Activated CD8-positive, alpha-beta memory T cell treated with anti-CD3 and anti-CD28 coated beads, Interleukin-2, amount 50 U/mL, for 4 hours (primary cell): Measurements from ENCODE around the gene VEGFC.

ENCODE experiments used
- DNase-seq: peaks from one replicate; pipeline ENCODE4 v3.0.0-alpha.2; 2020

VEGFC gene

DNA sequence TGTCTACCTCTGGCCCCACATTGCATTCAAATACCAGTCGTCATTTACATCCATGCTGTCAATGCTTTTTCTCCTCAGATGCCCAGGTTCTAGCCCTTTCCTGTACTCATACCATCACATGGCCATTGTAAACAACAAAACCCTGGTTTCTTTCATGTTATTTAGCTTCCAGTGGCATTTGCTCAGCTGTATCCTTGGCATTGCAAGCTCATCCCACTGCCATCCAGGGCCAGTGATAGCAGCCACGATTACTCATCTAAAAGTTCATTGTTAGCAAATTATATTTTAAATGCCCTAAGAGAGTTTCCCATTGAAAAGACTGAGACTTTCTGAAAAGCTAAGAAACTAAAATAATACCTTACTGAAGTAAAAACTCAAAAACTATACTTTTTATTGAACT, 34.0 kb downstream of the VEGFC start:
- DNase-seq = no peak

DNA sequence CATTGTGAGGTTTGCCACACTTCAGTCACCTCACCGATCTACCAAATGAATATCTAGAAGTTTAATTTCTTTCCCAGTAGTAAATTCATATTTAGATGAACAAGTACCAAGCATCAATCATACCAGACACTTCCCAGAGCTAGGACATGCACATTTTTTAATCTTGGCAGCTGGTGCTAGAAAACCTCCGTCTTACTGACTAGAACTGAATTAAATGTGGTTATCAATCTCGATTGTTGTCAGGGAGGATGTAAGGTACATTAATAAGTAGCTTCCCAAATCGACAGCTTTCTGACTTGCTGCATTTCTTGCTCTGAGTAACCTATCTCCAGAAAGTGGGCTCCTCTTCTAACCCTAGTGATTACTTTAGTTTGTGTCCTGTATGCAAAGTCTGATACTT, 34.4 kb downstream of the VEGFC start:
- no peak for DNase-seq

DNA sequence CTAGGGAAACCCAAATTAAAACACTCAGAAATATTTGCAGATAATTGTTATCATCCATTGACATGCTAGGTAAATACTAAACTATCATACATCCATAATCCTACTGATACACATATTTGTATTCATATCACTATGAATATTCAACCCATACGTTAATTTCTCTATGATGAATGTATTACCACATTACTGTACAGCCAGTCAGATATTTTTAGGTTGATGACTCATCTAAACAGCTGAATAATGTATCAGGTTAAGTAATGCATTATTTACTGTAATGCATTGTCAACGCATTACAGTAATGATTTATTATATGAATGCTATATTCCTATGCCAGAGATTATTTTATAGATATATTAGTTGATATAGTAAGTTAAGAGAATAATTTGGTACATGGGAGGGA, 37.1 kb downstream of the VEGFC start:
- no peak for DNase-seq

DNA sequence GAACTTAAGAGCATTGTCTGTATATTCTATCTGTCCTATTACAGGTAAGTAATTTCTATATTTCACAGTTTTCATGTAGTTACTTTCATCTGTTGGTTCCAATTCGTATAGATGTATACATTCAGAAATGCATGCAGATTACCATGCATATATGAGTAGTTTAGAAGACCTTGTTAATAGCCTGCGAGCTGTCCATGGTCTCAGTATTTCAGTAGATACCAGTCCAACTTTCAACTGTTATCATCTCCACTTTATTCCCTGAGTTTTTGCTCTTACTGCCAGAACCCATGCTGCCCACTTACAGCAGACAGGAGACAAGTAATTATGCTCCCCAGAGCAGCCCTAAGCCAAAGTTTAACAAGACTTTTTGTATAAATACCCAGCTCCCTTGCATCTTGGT, 37.7 kb downstream of the VEGFC start:
- no peak for DNase-seq

DNA sequence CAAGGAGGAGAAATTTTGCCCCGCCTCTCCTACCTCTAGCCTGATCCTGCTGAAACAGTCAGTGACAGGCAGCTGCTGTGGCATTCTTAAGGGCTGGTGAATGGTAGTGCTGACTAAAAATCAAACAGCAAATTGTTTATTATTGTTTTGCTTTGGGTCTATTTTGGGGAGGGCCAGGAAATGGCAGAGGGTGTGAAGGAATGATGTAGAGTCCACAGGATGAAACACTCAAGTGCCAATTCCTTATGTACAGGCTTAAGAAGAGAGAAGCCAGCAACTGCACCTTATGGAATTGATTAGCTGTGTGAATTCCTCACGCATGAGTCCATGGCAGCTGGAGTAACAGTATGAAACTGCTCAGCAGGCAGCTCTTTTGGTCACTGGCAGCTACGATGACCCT, 39.7 kb downstream of the VEGFC start:
- DNase-seq = no peak

DNA sequence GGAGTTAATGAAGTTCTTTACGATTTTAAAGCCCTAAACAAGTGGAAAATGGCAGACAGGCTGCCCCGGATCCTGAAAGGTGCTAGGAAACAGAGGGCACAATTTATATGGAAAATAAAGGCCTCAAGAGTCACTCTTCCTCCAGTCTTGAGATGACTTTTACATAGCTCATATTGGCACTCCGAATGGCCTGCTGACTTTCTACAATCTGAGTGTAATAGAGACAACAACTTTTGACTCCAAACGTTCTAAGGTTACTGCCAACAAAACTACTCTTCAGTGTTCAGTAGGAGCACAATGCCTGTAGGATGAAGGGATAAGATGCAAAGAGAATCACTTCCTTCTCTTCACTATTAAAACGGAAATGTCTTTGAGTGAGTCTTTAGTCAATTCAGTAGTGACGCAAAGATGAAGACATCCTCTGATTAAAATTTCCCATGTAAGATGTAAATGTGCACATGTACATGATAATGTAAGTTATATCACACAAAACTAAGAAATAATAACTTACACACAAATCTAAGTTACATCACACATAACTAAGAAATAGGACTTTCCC, 40.5 kb downstream of the VEGFC start:
- DNase-seq = no peak

DNA sequence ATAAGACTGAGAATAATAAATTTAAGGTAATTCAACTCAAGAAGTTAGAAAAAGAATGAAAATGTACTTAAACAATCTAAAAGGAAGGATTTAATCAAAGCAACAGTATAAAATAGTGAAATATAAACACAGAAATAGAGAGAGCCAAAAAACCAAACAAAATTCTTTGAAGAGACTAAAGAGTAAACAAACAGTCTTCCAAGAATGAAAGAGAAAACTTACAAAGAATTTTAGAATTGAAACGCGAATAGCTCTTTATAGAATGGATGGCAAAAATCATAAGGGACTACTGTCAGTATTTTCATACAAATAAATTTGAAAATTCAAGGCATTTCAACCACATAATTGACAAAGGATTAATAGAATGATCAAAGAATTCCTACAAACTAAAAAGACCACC, 41.7 kb downstream of the VEGFC start:
- no peak for DNase-seq

DNA sequence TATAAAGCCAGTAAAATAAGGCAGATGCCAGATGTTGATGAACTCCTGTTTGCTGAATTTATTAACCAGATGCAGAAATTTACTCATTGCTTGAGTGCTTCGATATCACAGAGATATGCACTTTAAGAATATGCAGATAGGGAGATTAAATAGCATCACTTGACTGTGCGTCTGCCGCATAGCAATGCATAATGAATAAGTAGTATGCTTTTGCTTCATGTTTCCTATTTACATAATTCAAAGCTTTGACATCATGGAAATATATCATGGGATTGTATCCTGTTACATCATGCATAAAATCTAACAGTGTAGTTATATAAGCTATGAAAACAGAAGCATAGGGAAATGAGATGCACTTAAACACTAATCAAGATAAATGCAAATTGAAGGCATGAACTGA, 45.9 kb downstream of the VEGFC start:
- no peak for DNase-seq

DNA sequence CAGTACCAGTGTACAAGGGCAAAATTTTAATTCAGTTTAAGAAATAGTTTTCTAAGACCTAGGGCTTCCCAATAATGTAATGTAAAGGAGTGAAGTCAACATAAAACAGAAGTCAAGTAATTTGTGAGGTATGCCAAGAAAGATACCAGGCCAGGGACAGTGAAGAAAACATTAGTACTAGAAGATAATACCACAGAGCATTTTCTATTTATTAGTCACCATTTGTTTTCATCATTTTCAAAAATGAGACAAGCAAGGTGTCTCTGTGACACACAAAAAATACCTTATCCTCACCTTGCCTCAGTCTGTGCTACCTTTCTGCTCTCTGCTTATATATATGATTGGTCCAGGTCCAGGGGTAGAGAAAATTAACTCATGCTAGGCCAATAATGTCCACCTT, 46.8 kb downstream of the VEGFC start:
- DNase-seq = no peak

DNA sequence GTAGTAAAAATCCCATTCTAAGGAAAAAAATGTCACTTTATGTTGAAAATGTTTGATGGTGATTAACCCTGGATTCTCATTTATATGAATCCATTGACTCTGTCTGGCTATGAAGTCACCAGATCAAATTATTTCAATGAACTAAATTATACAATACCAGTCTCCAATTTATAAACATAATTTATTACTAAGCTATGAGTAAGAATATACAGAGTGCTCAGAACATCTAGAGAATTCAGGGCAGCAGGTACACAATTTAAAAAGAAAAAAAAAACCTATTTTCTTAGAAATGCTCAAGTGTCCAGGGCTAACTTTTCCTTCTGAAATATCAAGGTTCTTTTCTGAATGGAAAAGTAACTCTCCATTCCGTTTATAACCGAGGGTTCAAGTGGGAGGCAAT, 48.6 kb downstream of the VEGFC start:
- DNase-seq = no peak

DNA sequence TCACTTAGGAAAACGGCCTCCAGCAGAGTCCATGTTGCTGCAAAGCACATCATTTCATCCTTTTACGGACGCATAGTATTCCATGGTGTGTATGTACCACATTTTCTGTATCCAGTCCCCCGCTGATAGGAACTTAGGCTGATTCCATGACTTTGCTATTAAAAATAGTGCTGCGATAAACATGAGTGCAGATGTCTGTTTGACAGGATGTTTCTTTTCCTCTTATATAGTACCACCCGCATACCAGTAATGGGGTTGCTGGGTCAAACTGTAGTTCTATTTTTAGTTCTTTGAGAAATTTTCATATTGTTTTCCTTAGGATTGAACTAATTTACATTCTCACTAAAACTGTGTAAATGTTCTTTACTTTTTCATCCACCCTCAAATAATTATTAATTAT, 50.5 kb downstream of the VEGFC start:
- no peak for DNase-seq

DNA sequence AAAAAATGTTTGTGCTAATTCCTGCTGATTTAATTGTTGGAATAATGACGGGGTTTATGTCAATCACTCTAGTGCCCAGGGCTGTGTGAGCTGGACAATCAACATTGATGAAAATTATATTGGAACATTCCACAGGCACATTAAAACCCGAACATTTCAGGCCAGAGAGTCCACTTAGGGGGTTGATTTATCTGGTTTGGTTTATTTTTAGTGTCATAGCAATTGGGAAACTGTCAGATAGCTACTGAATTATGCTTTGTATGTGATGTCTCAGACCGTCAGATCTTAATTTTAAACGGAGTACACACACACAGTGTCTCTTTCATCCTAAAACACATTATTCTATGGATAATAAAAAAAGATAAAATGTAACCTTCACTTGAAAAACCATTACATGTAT, 51.5 kb downstream of the VEGFC start:
- no peak for DNase-seq

DNA sequence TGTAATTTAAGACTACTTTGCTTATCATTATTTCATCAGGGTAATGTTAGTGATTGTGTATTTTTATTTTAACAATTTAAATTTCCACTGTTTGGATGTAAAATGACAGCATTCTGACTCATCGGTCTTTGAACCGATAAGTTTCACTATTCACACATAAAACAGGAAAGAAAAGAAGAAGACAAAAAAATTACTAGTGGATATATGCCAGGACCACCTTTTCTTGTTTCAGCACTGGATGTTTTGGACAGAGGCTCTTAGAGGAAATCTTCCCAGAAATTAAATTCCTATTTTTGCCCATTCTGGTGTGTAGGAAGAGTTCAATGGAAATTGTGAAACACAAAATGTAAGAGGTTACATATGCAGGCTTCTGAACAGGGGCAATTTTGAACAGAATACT, 57.4 kb downstream of the VEGFC start:
- no peak for DNase-seq

DNA sequence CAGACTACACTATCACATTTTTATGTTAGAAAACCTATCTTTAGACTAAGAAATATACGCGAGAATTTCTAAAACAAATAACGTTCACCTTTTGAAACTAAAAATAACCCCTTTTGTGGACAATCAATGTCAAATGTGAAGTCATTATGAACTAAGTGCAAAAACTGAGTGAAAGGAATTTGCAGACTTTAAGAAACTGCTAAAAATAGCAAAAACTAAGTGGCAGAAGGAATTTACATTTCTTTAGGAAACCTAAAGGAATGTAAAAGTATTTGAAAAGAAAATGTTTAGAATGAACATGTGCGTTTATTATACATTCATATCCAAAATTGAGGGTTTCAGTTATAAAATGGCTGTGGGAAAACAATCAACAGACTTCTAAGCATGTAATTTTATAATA, 58.3 kb downstream of the VEGFC start:
- no peak for DNase-seq

DNA sequence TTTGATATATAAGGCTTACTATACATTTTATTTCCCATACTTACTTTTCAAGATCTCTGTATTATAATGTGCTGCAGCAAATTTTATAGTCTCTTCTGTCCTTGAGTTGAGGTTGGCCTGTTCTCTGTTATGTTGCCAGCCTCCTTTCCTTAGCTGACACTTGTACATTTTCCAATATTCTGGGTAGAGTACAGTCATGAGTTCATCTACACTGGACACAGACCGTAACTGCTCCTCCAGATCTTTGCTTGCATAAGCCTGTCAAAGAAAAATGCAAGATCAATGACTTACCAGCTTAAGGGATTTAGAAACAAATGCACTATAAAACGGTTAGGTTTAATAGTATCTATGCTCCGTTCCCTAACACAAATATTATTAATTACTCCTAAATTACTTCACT, 63.2 kb downstream of the VEGFC start:
- no peak for DNase-seq

DNA sequence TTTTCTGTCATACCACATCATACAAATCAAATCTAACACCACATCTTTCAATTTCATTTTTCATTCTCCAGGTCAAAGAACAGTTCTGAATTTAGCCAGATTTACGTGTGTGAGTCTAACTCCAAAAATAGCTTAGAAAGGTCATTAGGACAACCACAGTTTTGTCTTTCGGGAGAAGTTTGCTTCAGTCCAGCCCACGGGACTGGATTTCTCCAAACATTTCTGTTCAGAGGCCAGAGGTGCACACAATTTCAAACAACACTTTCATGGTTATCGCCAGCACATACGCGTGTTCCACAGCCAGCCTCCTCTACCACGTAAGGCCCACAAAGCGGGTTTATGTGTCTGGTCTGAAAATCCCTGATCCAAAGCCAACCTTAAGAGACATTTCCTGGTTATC, 65.9 kb downstream of the VEGFC start:
- DNase-seq = no peak

DNA sequence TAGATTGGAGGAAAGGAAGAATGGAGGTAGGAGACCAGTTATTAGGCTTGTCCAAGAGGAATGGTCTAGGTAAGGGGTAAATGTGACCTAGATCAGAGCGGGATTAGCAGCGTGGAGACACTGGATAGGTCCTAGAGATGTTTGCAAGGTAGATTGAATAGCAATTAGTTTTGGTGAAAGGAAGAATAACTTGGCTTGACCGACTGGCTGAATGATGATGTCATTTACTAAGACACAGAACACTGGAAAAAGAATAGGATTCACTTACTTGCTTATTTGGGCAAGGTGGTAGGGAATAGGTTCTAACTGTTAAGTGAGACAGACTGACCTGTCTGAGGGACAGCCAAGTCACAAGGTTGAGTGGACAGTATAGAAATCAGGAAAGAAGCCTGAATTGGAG, 71.3 kb downstream of the VEGFC start:
- DNase-seq = no peak

DNA sequence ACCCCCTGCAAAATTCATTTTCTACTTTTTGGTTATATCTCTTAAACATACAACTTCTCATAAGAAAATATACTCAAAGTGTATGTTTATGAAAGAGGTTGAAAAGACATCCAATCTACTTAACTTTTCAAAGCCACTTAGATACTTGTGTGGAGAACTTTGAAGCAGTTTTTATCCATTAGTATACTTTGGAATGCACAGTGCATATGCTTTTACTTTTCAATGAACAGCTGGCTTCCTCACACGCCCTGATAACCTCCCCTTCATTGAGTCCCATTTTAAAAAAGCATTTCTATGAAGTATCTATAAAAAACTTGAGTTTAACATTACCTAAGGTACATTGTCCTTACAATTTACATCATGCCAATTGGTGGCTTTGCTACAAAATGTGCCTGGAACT, 73.8 kb downstream of the VEGFC start:
- DNase-seq = no peak

DNA sequence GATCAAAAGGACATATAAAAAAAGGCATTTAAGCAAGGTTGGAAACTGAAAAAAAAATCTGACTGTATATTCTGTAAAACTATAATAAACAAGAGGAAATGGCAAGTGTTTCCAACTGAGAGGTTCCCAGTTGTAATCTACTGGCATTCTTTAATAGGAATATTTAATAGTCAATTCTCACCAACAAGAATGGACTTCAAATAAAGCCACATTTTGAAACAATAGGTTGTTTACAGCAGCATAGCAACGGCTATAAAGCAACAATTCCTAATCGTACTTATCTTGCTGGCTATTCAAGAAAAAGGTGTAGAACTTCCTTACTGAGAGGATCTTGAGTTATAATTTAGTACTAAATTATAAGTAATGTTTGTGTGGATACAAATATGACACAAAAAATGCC, 75.5 kb downstream of the VEGFC start:
- DNase-seq = no peak

DNA sequence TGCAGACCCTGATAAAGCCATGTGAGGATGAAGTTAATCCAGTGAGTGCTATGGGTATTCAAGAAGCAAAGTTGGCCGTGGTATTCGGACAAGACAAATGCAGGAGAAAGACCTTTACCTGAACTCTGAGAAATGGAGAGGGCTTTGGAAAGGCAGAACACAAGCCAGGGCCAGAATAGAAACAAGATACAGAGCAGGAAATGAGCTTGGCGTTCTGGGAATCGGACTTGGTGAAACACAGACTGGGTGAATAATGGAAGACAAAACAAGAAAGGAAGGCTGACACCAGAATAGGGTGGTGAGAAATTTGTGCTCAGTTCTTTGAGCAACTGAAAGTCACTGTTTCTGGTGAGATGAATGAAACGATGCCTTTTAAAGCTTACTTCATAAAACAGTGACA, 83.3 kb downstream of the VEGFC start:
- DNase-seq = no peak

DNA sequence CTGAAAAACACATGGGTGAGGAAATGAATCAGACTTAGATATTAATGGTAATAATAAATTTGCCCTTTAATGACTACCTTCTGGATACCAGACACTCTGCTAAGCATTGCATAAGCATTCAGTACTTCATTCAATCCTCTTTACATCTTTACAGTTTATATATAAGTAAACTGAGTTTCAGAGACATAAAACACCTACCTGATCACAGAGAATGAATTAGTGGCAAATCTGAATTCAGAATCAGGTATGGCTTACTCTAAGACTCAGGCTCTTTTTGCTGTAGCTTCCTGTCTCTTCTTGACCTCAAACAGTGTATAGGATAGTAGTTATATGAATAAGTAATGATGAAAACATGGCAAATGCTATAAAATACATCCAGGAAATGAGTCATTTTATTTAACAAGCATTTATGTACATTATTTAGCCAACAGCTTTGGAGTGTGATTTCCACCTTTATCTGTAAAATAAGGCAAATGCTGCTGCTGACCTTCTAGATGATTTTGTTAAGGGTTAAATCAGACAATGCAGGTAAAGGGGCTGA, 83.9 kb downstream of the VEGFC start:
- DNase-seq = no peak

DNA sequence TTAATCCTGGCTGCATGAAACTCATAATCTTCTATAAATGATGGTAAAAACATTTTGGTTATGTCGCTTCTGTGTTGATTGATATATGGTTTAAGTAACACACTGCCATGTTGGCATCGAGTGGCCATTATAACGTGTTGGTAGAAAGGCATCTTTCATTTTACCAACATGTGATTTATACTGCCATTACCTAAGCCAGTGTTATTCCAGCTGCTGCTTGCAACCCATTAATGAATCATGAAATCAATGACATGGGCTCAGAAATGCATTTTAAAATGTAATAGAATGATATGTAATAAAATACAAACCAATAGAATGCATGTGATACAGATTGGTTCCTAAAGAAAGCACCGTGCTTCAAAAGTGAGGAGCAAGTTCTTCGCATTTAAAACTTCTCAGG, 102.0 kb downstream of the VEGFC start:
- DNase-seq = no peak

DNA sequence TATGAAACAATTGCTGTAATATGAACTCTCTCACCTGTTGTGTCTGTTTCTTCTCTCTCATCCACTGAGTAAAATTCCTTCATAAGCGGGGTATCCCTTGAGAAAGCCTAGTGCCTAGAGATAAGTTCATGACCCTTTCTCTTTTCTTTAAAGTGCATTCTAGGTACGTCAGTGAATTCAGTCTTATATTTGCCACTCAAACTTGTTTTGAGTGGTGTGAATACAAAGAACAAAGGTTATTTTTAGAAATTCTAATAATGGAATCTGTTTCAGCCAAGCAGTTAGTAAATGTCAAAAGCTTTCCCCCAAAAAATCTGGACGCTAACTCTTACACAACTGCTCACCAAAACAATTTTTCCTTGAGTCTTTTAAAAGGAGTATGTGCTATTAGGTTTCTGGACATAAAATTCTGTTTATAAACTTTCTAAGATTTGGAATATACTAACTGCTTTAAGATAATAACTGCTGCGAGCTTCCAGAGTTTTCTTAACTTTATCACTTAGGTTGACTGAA, 112.0 kb downstream of the VEGFC start:
- DNase-seq = no peak

DNA sequence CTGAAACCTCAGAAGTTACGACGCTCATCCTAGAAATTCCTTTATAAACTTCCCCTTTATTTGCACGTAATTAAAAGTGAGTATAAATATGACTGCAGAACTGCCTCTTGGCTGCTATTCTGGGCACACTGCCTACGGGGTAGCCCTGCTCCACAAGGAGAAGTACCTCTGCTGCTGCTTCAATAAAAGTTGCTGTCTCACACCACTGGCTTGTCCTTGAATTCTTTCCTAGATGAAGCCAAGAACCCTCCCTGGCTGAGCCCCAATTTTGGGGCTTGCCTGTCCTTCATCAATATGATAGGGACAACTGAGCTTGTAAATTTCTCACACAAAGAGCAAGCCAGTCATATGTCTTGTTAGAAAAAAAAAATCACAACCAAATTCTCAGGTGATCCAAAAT, 115.8 kb downstream of the VEGFC start:
- no peak for DNase-seq

DNA sequence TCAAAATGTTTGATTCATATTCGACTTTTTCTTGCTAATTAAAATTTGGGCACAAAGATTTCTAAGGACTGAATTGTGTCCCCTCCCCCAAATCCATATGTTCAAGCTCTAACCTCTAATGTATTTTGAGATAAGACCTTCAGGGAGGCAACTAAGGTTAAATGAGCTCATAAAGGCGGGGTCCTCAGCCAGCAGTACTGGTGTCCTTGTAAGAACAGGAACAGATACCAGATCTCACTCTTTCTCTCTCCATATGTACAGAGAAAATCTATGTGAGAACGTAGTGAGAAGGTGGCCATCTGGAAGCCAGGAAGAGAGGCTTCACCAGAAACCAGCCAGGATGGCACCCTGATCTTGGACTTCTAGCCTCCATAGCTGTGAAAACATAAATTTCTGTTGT, 116.9 kb downstream of the VEGFC start:
- DNase-seq = no peak

DNA sequence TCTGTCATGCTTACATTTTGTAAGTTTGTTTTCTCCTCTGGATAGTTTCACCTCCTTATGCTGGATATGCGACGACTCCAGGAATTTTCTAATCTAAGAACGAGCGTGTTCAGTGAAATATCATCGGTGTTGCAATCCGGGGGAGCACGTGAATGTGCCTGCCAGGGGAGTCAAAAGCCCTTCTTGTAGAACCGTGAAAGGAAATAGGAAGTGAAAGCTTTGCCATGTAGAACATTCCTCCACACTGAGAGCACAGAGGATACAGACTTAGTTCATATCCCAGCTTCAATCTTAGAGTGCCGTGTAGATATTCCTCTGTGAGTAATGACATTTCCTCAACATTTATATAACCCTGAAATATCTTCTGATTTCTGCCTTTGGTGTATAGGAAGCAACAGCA, 121.2 kb downstream of the VEGFC start:
- no peak for DNase-seq
